Astrocyte of the cerebellum (primary cell): ENCODE measurements around the gene HIP1R.
"Not testable (repeated sequence)": the region's sequence is repeated elsewhere in the genome, so short reads cannot be mapped to it uniquely, and the experiment has no call there.

Source experiments
- DNase-seq: peaks from one replicate; pipeline ENCODE4 v3.0.0-alpha.2; 2011; ENCODE audit warnings: low read depth
- H3K4me3 ChIP-seq: 2 replicates; pipeline ENCODE4 v1.5.1; 2011; ENCODE audit warnings: mild to moderate bottlenecking, low read depth, low read length, moderate library complexity
- CTCF ChIP-seq: IDR thresholded peaks from 2 replicates; pipeline ENCODE4 v1.5.1; 2012; ENCODE audit warnings: low read length, low read depth, moderate library complexity, mild to moderate bottlenecking; ENCODE audit errors: missing control alignments
- in situ Hi-C: cut with HindIII; loops from 2 replicates; pipeline ENCODE4 v1.10.0; 2017; ENCODE audit warnings: low sequenced_read_pairs

The HIP1R gene

GRCh38 chr12:122875590-122876220 is 40.4 kb downstream of the HIP1R start:
- TF ChIP-seq CTCF, result no peak
- in situ Hi-C loops, result no loop called here
- H3K4me3 ChIP-seq, result no peak overlapping the region
- no peak for DNase-seq

DNA sequence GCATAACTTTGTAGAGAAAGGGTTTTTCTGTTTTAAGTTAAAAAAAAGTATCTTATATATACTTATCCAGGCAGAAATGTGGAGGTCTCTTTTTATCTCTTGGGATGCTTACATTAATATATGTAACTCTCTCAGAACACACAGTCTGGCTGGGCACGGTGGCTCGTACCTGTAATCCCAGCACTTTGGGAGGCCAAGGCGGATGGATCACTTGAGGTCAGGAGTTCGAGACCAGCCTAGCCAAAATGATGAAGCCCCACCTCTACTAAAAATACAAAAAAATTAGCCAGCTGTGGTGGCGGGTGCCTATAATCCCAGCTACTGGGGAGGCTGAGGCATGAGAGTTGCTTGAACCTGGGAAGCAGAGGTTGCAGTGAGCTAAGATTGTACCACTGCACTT is 41.0 kb downstream of the HIP1R start:
- DNase-seq, in situ Hi-C loops, H3K4me3 ChIP-seq: not testable (repeated sequence)

GRCh38 chr12:122876731-122877130 is 41.5 kb downstream of the HIP1R start:
- DNase-seq, result no peak
- no peak overlapping the region for H3K4me3 ChIP-seq
- no peak for TF ChIP-seq CTCF
- in situ Hi-C loops, result no loop called here

GRCh38 chr12:122878780-122879612 is 43.7 kb downstream of the HIP1R start:
- no peak for DNase-seq
- TF ChIP-seq CTCF, result no peak
- H3K4me3 ChIP-seq, result no peak overlapping the region
- in situ Hi-C loops, result no loop called here

DNA sequence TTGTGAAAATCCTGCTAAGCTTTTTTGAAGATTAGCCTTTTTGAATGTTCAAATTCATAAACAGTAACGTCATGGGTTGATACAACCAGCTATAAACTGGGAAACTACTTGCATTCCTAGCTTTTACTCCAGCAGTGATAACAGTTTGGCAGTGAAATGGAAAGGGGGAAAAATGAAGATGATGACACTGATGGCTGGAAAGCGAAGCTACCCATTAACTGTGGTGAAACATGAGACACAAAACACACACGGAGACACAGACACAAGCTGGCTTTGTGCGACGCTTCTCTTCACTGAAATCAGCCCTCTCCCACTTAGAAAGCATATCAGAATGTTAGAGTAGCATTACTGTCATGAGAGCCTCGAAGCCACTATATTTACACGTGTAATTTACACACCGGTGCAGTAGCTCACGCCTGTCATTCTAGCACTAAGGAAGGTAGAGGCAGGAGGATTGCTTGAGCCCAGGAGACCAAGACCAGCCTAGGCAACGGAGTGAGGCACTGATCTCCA is 45.0 kb downstream of the HIP1R start:
- DNase-seq, result no peak
- in situ Hi-C loops, result loop anchor here (5.0 kb wide), 1 partner anchor 67 kb away; no protein-coding TSS in a partner anchor
- no peak overlapping the region for H3K4me3 ChIP-seq
- no peak for TF ChIP-seq CTCF

GRCh38 chr12:122880668-122881067 is 45.4 kb downstream of the HIP1R start:
- in situ Hi-C loops, result loop anchor here (5.0 kb wide), 1 partner anchor 67 kb away; no protein-coding TSS in a partner anchor
- no peak overlapping the region for H3K4me3 ChIP-seq
- DNase-seq, result no peak
- peak; percentile 64 for TF ChIP-seq CTCF
